Glomerular visceral epithelial cell (primary cell): ENCODE data around the gene KLHL13.
"Not testable (repeated sequence)": the region's sequence is repeated elsewhere in the genome, so short reads cannot be mapped to it uniquely, and the experiment has no call there.

Source experiments
- DNase-seq: peaks from one replicate; pipeline ENCODE4 v3.0.0-alpha.2; 2016; ENCODE audit errors: extremely low spot score

Gene KLHL13

DNA sequence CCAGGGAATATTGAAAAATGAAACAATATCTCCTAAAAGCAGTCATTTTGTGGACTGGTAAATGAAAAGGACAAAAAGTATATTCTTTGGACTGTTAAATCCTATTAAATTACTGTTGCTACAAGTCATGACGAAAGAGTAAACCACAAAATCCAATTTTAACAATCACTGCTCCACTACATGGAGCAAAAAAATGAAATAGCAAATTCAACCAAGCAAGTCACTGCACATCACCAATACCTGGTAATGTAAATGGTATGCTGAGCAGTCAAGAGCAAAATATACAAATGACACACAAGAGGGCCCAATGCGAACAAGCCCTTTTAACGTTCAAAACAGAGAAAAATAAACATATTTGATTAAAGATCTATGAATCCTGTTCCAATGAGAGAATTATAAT is 126.2 kb downstream of the KLHL13 start:
- peak; percentile 54 for DNase-seq

DNA sequence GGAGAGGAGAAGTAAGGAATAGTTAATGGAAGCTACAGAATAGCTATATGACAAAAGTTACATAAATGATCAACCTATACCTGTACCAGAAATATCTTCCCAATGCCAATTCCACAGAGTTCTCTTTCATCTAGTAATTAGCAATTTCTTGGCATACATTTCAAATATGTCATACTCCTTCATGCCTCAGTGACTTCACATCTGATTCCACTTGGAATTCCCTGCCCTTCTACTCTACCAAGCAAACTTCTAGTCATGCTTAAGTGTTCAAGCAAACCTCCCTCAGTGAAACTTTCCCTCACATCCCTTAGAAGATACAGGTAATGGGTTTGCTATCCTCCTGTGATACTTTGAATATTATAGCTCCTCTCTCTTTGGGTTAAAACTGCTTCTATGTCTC is 127.1 kb downstream of the KLHL13 start:
- peak; percentile 58 for DNase-seq

- no peak for DNase-seq
These were observed 129.2 kb downstream of the KLHL13 start for GRCh38 chrX:117987373-117987772.

- no peak for DNase-seq
These were observed 131.4 kb downstream of the KLHL13 start for GRCh38 chrX:117985241-117985640.

GRCh38 chrX:117982694-117983392 is 133.8 kb downstream of the KLHL13 start:
- no peak for DNase-seq

DNA sequence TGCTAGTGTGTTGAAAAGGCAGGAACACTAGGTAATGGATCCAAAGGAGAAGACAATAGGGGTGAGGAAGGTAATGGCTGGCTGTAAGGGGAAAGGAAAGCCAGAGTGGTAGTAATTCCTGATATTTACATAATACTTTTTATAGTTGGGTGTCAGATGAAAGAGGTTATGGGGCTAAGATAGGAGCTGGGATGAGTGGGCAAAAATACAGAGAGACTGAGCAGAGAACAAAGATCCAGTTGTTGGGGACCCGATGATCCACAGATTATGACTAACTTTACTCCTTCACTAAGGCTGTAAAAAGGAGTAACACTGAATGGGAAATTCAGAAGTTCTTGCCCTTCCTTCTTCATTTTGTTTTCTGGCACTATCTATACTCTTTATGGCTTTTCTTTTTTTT is 138.2 kb downstream of the KLHL13 start:
- no peak for DNase-seq

DNA sequence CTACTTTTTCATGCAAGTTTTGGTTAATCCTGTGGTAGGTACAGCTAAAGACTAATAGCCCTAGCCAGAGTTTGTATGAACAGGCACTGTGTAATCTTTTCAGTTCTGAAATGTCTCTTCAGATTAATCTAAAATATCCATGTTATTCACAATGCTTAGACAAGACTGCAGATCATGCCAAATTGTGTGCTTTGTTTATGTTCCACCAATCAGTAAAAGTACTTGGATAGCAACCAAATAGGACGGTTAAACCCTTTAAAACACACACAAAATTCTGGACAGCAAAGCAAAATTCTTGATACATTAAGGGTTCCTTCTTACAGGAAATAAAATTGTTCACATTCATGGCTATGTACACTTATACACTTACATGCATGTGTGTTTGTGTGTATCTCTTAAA is 139.1 kb downstream of the KLHL13 start:
- no peak for DNase-seq

DNA sequence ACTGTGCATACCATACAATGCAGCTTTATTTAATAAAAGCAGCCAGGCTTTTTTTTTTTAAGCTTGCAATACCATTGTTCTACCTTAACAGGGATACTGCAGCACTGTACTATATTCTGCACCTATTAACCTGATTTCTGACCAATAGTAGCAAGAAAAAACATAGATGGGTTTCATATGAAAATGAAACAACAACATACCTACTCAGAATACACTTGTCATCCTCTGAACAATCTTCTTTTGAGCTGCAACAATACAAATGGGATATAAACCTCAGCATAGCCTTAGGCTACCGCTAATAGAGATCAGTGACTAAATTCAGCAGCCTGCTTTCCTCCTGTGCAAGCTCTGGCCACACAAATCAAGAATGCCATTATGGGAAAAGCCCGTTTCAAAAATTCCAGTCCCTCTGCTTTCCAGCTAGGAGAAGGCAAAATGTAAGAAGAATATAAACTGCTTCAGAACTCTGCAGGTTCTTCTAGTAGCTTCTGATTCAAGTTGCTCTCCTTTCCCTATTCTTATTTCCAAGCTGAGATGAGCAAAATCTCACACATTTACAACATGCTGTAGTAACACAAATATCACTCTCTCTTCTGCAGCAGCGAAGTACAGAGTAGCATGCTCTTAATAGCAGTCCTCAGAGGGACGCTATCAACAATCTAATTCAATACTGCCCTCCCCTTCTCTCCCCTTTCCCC is 143.4 kb downstream of the KLHL13 start:
- no peak for DNase-seq

DNA sequence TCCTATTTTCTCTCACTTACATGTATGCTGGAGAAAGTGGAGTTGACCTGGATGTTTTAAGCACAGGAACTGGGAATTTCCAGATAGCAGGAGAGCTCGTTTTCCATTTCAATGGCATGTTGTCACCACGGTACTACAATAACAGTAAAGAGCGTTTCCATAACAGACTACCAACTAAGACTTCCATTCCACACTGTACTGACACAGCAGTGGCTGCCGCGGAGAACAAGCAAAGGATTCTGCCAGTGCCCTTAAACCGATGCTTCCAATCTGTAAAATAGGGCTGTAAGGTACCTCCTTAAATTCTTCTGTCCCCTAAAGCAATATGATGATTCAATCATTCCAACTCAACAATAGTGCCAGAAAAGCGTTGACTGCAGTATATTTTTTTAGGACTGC is 143.9 kb downstream of the KLHL13 start:
- DNase-seq: no peak

- no peak for DNase-seq
These were observed 146.8 kb downstream of the KLHL13 start for GRCh38 chrX:117969782-117970181.

DNA sequence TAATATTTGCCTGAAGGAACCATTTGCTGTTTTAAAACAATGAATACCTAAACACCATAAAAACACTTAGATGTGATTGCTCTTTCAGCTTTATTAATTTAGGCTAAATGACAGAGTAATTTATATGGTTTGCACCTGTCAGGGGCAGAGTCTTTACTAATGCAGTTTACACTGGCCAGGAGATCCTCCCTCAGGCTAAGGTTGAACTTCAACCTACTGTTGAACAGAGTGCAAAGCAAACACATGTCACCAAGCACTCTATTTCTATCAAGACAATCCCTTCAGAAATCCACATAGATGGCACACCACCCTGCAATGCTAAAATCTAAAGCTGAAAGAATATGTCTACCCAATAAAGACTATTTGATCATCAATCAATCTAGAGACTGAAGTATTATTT is 147.3 kb downstream of the KLHL13 start:
- no peak for DNase-seq

GRCh38 chrX:117959045-117959444 is 157.6 kb downstream of the KLHL13 start:
- no peak for DNase-seq

DNA sequence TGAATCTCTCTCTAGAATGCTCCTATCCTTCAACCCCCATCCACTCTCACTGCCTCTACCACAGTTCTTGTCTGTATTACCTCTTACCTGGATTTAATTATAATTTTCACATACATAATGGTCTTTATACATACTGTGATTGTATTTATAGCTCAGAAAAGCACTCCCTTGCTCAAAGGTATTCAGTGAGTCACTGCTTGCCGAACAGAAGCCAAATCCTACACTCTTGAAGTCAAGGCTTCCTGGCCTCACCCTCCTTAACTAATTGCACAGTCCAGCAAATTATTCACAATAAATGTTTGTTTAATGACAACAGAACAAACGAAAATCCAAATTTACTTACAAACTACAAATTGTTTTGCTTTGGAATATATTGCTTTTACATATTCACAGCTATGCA is 159.5 kb downstream of the KLHL13 start:
- DNase-seq: no peak

- not testable (repeated sequence) for DNase-seq
These were observed 177.3 kb downstream of the KLHL13 start for GRCh38 chrX:117939296-117939695.

GRCh38 chrX:117936118-117936517 is 180.5 kb downstream of the KLHL13 start:
- DNase-seq: no peak

GRCh38 chrX:117930116-117930515 is 186.5 kb downstream of the KLHL13 start:
- not testable (repeated sequence) for DNase-seq

- no peak for DNase-seq
These were observed 196.9 kb downstream of the KLHL13 start for GRCh38 chrX:117919755-117920154.

GRCh38 chrX:117910216-117910615 is 206.4 kb downstream of the KLHL13 start:
- DNase-seq: peak; percentile 18

GRCh38 chrX:117898226-117898625 is 218.4 kb downstream of the KLHL13 start:
- DNase-seq: no peak

- no peak for DNase-seq
These were observed 221.2 kb downstream of the KLHL13 start for GRCh38 chrX:117895418-117895817.

DNA sequence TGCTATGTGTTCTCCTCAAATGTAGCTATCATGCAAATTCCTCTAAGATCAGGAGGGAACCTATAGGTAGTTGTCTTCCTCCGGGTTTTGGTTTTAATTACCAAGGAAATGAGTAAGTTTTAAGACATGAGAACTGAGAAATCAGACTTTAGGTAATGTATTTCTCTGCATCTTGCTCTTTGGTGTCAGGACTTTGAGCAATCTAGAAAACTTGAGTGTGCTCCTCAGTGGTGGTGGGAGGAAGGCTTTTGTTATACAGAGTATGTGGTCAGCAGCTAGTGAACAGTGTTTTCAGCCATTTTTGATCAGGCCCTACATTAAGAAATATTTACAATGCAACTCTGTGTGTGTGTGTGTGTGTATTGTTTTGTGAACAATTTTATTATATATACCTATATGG is 224.1 kb downstream of the KLHL13 start:
- DNase-seq: no peak

DNA sequence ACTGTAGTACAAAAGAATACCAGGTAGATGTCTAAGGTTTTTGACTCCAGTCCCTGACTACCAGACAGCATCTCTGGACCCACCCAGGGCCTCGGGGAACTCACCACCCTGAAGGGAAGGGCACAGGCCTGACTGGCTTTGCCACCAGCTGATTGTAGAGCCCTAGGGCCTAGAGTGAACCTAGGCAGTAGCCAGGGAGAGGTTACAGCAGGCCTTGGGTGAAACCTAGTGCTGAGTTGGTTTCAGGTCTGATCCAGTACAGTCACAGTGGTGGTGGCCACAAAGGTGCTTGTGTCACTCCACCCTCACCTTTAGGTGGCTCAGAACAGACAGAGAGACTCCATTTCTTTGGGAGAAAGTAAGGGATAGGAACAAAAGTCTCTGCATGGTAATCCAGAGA is 244.8 kb downstream of the KLHL13 start:
- DNase-seq: no peak

DNA sequence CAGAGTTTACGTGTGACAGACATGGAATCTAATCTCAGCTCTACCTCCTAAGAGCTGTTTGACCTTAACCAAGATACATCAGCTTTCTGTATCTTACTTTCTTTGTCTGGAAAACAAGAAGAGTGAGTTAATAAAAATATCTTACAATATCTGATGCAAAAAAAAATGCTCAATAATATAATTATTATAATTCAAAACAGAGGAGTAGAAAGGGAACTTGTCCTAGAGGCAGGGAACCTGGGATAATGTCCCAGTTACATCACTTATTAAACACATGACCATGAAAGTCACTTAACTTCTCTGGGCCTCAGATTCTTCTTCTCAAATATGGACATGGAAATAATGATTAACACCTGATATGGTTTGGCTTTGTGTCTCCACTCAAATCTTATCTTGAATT is 256.1 kb downstream of the KLHL13 start:
- DNase-seq: no peak

- DNase-seq: peak; percentile 11
These were observed 261.8 kb downstream of the KLHL13 start for GRCh38 chrX:117854806-117855205.
